Effector memory CD4-positive, alpha-beta T cell (primary cell): Measurements from ENCODE around the gene SPEF1.

ENCODE experiments used
- DNase-seq, 3 donors: peaks; one replicate each; pipeline ENCODE4 v3.0.0-alpha.2; 2020
- H3K27ac ChIP-seq: 2 replicates; pipeline ENCODE4 v1.7.0; 2013; ENCODE audit warnings: mild to moderate bottlenecking, low read length, moderate library complexity; ENCODE audit not compliant: insufficient read depth, poor library complexity, severe bottlenecking
- H3K27me3 ChIP-seq: replicated peaks from 2 replicates; pipeline ENCODE4 v1.7.0; 2013; ENCODE audit warnings: mild to moderate bottlenecking, low read length; ENCODE audit not compliant: insufficient read depth, control insufficient read depth, poor library complexity, severe bottlenecking
- H3K36me3 ChIP-seq: 2 replicates; pipeline ENCODE4 v1.7.0; 2013; ENCODE audit warnings: mild to moderate bottlenecking, low read length, moderate library complexity; ENCODE audit not compliant: control insufficient read depth, insufficient read depth
- H3K4me1 ChIP-seq: 2 replicates; pipeline ENCODE4 v1.7.0; 2013; ENCODE audit warnings: low read length, mild to moderate bottlenecking; ENCODE audit not compliant: control insufficient read depth, insufficient read depth, poor library complexity, severe bottlenecking
- H3K4me3 ChIP-seq: 2 replicates; pipeline ENCODE4 v1.7.0; 2013; ENCODE audit warnings: low read length, low read depth, mild to moderate bottlenecking; ENCODE audit not compliant: insufficient read depth, poor library complexity, severe bottlenecking
- H3K9me3 ChIP-seq: 2 replicates; pipeline ENCODE4 v1.7.0; 2013; ENCODE audit warnings: mild to moderate bottlenecking, low read length, moderate library complexity; ENCODE audit not compliant: control insufficient read depth

SPEF1 gene

DNA sequence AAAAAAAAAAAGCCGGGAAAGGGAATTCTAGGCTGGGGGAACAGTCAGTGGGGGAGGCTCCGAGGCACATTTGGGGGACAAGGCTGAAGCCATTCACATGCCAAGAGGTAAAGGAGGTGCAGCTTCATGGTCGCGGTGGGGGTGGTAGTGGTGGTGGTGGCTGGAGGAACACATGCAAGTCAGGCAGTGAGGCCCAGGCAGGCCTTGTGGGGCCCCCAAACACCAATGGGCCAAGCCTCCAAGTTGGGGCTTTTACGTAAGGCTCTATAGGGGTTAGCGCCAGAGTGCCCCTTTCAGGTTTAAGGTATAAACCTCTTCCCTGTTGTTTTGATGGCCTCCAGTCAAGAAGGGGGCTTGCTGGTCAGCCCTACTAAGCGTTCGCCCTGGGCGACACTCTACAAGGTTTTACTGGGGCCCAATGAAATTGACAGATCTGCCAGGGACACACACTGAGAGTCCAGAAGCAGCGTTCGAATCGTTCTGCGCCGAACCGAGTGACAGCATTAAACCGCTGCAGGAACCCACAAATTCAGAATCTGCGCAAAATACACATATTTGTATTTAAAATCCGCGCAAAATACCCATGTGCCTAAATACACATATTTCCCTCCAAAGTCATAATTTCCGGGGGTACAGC is 38.3 kb upstream of the SPEF1 start:
- H3K4me3 ChIP-seq: peak overlapping the region; percentile 73
- no peak for DNase-seq
- H3K27ac ChIP-seq: peak overlapping the region; percentile 98
- H3K36me3 ChIP-seq: peaks cover 19% of the 10 kb centered on the region
- H3K4me1 ChIP-seq: peaks cover 36% of the 10 kb centered on the region
- no peaks in the 10 kb centered on the region for H3K27me3 ChIP-seq
- no peaks in the 10 kb centered on the region for H3K9me3 ChIP-seq

DNA sequence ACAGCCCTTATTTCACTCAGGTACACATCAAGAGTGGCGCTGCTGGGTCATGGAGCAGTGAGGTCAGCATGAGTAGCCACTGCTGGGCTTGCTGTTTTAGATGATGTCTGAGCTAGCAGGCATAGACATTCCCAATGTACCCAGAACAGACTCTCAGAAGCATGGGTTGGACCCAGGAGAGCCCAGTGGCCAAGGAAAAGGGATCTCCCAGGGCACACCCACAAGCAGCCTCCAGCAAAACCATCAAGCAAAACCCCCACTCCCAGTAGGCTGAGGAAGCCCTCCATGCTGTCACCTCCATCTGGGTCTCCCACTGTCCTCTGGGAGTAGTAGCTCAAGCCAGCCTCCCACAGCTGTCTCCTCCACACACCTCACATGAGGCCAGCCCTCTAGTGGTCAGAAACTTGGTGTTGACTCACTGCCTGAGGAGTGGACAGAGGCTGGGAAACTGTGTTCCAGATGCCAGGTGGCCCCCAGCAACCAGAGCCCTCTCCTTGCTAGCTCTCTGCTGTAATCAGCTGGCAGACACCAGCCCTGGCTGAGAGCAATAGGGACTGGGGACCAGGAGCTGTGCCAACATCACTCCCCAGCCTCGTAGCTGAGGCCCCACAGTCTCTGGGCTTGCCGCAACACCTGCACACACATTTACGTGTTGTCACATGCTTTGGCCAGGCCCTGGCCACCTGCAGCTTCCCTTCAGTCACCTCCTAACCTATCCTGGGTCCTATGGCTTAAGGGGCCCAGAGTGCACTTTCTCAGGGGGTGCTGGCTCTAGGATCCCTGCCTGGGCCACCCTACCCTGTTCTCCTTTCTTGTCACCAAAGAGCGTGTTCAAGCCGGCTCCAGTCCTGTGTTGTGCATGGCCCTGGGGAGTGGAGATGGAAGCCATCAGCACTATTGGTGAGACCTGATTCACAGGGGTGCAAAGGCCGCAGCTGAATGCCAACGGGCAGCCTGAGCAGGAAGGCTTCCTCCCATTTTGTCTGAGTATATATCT is 37.2 kb upstream of the SPEF1 start:
- H3K9me3 ChIP-seq: no peaks in the 10 kb centered on the region
- no peak overlapping the region for H3K4me3 ChIP-seq
- peaks cover 9% of the 10 kb centered on the region for H3K36me3 ChIP-seq
- no peak for DNase-seq
- no peak overlapping the region for H3K27ac ChIP-seq
- H3K27me3 ChIP-seq: no peaks in the 10 kb centered on the region
- peaks cover 43% of the 10 kb centered on the region for H3K4me1 ChIP-seq

GRCh38 chr20:3815703-3816315 is 34.6 kb upstream of the SPEF1 start:
- Histone ChIP-seq H3K27me3 (no peaks in the 10 kb centered on the region), H3K9me3 (no peaks in the 10 kb centered on the region), H3K4me1 (peaks cover 61% of the 10 kb centered on the region), H3K36me3 (no peaks in the 10 kb centered on the region), H3K27ac (peak overlapping the region; percentile 50), H3K4me3 (no peak overlapping the region)
- DNase-seq: no peak

- H3K4me1 ChIP-seq: peaks cover 68% of the 10 kb centered on the region
- no peak overlapping the region for H3K4me3 ChIP-seq
- peak overlapping the region; percentile 50 for H3K27ac ChIP-seq
- H3K27me3 ChIP-seq: no peaks in the 10 kb centered on the region
- no peaks in the 10 kb centered on the region for H3K9me3 ChIP-seq
- H3K36me3 ChIP-seq: no peaks in the 10 kb centered on the region
- no peak for DNase-seq
Observed at GRCh38 chr20:3814928-3815495, 33.8 kb upstream of the SPEF1 start.

DNA sequence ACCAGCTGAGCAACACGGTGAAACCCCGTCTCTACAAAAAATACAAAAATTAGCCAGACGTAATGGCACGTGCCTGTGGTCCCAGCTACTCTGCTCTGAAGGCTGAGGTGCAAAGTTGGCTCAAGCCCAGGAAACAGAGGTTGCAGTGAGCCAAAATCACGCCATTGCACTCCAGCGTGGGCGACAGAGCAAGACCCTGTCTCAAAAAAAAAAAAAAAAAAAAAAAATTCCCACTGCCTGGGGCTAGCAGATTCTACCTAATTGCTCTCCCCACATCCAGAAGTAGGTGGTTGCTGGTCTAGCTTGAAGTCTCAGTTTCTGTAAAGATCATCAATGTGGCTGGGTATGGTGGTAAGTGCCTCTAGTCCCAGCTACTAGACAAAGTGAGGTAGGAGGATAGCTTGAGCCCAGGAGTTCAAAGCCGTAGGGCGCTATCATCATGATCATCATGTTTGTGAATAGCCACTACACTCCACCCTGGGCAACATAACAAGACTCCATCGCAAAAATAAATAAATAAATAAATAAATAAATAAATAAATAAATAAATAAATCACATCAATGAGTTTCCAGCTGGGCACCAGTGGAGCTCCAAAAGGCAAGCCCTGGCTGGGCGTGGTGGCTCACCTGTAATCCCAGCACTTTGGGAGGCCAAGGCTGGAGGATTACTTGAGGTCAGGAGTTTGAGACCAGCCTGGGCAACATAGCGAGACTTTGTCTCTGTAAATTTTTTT is 32.8 kb upstream of the SPEF1 start:
- H3K27ac ChIP-seq: peak overlapping the region; percentile 95

GRCh38 chr20:3812975-3813847 is 32.0 kb upstream of the SPEF1 start:
- Histone ChIP-seq H3K9me3 (no peaks in the 10 kb centered on the region), H3K36me3 (no peaks in the 10 kb centered on the region), H3K4me1 (peaks cover 59% of the 10 kb centered on the region), H3K27ac (peak overlapping the region; percentile 95), H3K4me3 (no peak overlapping the region), H3K27me3 (no peaks in the 10 kb centered on the region)
- DNase-seq: no peak

More for the DNA sequence above, 32.8 kb upstream of the SPEF1 start:
- H3K27me3 ChIP-seq: no peaks in the 10 kb centered on the region
- DNase-seq: peak in 1 of 3 donors; percentile 13
- no peaks in the 10 kb centered on the region for H3K36me3 ChIP-seq
- H3K4me1 ChIP-seq: peaks cover 66% of the 10 kb centered on the region
- H3K9me3 ChIP-seq: no peaks in the 10 kb centered on the region
- H3K4me3 ChIP-seq: no peak overlapping the region

GRCh38 chr20:3812259-3812681 is 31.0 kb upstream of the SPEF1 start:
- Histone ChIP-seq H3K4me3 (no peak overlapping the region), H3K9me3 (no peaks in the 10 kb centered on the region), H3K27me3 (no peaks in the 10 kb centered on the region), H3K36me3 (no peaks in the 10 kb centered on the region), H3K27ac (peak overlapping the region; percentile 95), H3K4me1 (peaks cover 68% of the 10 kb centered on the region)
- DNase-seq: no peak

DNA sequence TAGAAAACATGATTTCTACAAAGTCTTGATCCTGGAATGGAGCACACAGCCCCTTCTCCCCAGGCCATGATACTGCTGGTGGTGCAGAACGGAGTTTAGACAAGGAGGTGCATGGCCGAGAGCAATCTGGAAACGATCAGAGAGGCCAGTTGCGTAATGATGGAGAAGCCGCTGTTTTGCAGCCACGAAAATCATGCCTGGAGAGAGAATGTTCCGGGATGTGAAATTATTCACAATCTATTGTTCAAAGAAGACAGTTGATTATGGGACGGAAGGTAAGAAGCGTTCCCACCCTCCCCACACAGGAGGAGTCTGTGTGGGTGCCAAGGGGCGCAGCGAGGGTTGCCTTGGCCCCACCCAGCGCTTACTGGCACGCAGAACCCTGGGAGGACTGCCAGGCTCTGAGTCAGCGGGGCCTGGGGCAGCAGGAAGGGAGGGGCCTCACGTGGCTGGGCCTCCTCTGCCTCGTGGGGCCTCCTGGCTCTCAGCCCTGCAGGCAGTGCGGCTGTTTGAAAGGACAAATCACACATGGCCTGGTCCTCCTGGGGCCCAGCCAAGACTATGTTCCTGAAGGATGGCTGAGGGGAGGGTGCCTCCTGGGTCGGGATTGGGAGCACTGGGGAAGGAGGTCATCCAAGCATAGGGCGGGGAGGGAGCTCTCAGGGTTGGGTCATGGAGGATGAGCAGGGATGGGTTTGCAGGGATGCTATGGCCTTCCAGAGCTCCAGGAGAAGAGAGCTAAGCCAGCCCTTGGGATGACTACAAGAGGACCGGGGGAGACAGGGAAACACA is 30.4 kb upstream of the SPEF1 start:
- peak; percentile 85 to 93 (median 87) for DNase-seq
- Histone ChIP-seq H3K27me3 (no peaks in the 10 kb centered on the region), H3K4me1 (peaks cover 74% of the 10 kb centered on the region), H3K36me3 (no peaks in the 10 kb centered on the region), H3K27ac (peak overlapping the region; percentile 95), H3K4me3 (peak overlapping the region; percentile 44), H3K9me3 (no peaks in the 10 kb centered on the region)
